HL-60 (cell line): ENCODE data around the gene NTRK2.

ENCODE experiments used
- CTCF ChIP-seq: IDR thresholded peaks from one replicate; pipeline ENCODE4 v1.5.1; 2011; ENCODE audit warnings: low read length, control low read depth, inconsistent platforms; ENCODE audit not compliant: insufficient read depth
- GABPA ChIP-seq: IDR thresholded peaks from 2 replicates; pipeline ENCODE4 v1.6.1; 2012; ENCODE audit warnings: low read depth
- TF ChIP-seq, protein P1 (sequence below): IDR thresholded peaks from 2 replicates; pipeline ENCODE4 v1.6.1; 2012; ENCODE audit warnings: low read depth; ENCODE audit not compliant: insufficient replicate concordance

DNA sequence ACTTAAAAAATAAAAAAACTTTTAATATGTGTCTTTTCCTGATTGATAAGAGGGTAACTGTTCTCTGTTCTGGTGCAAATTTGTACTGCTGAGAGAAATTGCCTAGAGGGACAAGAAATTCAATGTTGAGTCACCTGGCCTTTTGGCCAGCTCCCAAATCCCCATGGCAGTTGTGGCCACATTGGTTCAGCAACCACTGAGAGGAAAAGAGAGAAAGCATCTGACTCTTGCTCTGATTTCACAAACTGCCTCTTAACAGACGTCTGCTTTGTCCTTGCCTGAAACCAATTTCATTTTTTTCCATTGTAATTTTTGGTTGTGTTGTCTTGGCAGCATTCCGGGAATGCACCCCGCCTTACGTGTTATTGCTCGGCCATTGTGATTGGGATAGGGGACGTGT lies 42.4 kb downstream of the NTRK2 start:
- TF ChIP-seq CTCF = no peak
- TF ChIP-seq, protein P1, sequence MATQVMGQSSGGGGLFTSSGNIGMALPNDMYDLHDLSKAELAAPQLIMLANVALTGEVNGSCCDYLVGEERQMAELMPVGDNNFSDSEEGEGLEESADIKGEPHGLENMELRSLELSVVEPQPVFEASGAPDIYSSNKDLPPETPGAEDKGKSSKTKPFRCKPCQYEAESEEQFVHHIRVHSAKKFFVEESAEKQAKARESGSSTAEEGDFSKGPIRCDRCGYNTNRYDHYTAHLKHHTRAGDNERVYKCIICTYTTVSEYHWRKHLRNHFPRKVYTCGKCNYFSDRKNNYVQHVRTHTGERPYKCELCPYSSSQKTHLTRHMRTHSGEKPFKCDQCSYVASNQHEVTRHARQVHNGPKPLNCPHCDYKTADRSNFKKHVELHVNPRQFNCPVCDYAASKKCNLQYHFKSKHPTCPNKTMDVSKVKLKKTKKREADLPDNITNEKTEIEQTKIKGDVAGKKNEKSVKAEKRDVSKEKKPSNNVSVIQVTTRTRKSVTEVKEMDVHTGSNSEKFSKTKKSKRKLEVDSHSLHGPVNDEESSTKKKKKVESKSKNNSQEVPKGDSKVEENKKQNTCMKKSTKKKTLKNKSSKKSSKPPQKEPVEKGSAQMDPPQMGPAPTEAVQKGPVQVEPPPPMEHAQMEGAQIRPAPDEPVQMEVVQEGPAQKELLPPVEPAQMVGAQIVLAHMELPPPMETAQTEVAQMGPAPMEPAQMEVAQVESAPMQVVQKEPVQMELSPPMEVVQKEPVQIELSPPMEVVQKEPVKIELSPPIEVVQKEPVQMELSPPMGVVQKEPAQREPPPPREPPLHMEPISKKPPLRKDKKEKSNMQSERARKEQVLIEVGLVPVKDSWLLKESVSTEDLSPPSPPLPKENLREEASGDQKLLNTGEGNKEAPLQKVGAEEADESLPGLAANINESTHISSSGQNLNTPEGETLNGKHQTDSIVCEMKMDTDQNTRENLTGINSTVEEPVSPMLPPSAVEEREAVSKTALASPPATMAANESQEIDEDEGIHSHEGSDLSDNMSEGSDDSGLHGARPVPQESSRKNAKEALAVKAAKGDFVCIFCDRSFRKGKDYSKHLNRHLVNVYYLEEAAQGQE = no peak
- TF ChIP-seq GABPA = no peak
